ENCODE data around the gene GNLY. TPM values are rescaled to one million over a fixed set of nuclear protein-coding genes. Genes with fewer than 3 reads are reported as not detected.

Gene GNLY
- total and polyA plus RNA-seq, 2 of the 13 experiments (the other 11 are each of a cell fraction or from before 2014, with no cell fraction given) = not detected

GRCh38 chr2:85653996-85654395 lies 40.2 kb upstream of the GNLY start (continued):
- TF ChIP-seq ZNF503 (CRISPR knock-in tag; IDR thresholded peaks at IDR 0.05) (no peak), MTF2 (CRISPR knock-in tag; IDR thresholded peaks at IDR 0.05; ENCODE audit: borderline replicate concordance) (no peak), ZNF746 (CRISPR knock-in tag; IDR thresholded peaks at IDR 0.05) (no peak), PLRG1 (conservative IDR thresholded peaks at IDR 0.05) (no peak), SOX13 (IDR thresholded peaks at IDR 0.05) (no peak), SOX13 (CRISPR knock-in tag; conservative IDR thresholded peaks at IDR 0.05 in 1 of 2, IDR thresholded peaks at IDR 0.05 in 1 of 2) (no peak), MEIS2 (CRISPR knock-in tag; IDR thresholded peaks at IDR 0.05) (no peak), SAP130 (CRISPR knock-in tag; IDR thresholded peaks at IDR 0.05; ENCODE audit: low read depth) (no peak), TAF1 (CRISPR knock-in tag; IDR thresholded peaks at IDR 0.05) (no peak), CBX1 (IDR thresholded peaks at IDR 0.05; ENCODE audit: low read depth) (no peak)
- TF ChIP-seq, protein P1, sequence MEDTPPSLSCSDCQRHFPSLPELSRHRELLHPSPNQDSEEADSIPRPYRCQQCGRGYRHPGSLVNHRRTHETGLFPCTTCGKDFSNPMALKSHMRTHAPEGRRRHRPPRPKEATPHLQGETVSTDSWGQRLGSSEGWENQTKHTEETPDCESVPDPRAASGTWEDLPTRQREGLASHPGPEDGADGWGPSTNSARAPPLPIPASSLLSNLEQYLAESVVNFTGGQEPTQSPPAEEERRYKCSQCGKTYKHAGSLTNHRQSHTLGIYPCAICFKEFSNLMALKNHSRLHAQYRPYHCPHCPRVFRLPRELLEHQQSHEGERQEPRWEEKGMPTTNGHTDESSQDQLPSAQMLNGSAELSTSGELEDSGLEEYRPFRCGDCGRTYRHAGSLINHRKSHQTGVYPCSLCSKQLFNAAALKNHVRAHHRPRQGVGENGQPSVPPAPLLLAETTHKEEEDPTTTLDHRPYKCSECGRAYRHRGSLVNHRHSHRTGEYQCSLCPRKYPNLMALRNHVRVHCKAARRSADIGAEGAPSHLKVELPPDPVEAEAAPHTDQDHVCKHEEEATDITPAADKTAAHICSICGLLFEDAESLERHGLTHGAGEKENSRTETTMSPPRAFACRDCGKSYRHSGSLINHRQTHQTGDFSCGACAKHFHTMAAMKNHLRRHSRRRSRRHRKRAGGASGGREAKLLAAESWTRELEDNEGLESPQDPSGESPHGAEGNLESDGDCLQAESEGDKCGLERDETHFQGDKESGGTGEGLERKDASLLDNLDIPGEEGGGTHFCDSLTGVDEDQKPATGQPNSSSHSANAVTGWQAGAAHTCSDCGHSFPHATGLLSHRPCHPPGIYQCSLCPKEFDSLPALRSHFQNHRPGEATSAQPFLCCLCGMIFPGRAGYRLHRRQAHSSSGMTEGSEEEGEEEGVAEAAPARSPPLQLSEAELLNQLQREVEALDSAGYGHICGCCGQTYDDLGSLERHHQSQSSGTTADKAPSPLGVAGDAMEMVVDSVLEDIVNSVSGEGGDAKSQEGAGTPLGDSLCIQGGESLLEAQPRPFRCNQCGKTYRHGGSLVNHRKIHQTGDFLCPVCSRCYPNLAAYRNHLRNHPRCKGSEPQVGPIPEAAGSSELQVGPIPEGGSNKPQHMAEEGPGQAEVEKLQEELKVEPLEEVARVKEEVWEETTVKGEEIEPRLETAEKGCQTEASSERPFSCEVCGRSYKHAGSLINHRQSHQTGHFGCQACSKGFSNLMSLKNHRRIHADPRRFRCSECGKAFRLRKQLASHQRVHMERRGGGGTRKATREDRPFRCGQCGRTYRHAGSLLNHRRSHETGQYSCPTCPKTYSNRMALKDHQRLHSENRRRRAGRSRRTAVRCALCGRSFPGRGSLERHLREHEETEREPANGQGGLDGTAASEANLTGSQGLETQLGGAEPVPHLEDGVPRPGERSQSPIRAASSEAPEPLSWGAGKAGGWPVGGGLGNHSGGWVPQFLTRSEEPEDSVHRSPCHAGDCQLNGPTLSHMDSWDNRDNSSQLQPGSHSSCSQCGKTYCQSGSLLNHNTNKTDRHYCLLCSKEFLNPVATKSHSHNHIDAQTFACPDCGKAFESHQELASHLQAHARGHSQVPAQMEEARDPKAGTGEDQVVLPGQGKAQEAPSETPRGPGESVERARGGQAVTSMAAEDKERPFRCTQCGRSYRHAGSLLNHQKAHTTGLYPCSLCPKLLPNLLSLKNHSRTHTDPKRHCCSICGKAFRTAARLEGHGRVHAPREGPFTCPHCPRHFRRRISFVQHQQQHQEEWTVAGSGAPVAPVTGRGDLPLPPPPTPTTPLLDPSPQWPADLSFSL (CRISPR knock-in tag; IDR thresholded peaks at IDR 0.05) = no peak
- TF ChIP-seq, protein P2, sequence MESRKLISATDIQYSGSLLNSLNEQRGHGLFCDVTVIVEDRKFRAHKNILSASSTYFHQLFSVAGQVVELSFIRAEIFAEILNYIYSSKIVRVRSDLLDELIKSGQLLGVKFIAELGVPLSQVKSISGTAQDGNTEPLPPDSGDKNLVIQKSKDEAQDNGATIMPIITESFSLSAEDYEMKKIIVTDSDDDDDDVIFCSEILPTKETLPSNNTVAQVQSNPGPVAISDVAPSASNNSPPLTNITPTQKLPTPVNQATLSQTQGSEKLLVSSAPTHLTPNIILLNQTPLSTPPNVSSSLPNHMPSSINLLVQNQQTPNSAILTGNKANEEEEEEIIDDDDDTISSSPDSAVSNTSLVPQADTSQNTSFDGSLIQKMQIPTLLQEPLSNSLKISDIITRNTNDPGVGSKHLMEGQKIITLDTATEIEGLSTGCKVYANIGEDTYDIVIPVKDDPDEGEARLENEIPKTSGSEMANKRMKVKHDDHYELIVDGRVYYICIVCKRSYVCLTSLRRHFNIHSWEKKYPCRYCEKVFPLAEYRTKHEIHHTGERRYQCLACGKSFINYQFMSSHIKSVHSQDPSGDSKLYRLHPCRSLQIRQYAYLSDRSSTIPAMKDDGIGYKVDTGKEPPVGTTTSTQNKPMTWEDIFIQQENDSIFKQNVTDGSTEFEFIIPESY (CRISPR knock-in tag; IDR thresholded peaks at IDR 0.05) = no peak
